Stomach (tissue), 9 donors: ENCODE data around the gene TUBGCP3. TPM values are rescaled to one million over a fixed set of nuclear protein-coding genes. Genes with fewer than 3 reads are reported as not detected.
"Not testable (repeated sequence)": the region's sequence is repeated elsewhere in the genome, so short reads cannot be mapped to it uniquely, and the experiment has no call there.

Experiments used
- DNase-seq, 2 donors: peaks; one replicate each; pipeline versions ENCODE4 v3.0.0 to v3.0.0-alpha.2; 2013 to 2019
- H3K27ac ChIP-seq, 5 donors: fragments of 200-600 bp in 4 of 5; sonication (generic) in 4 of 5; one replicate each; pipeline ENCODE4 v1.5.1; 2013 to 2019; ENCODE audit warnings: mild to moderate bottlenecking in 1 of 5, moderate library complexity in 1 of 5
- H3K27me3 ChIP-seq, 3 donors: fragments of 200-600 bp; sonication (generic); one replicate each; pipeline ENCODE4 v1.5.1; 2017 to 2019; ENCODE audit warnings: mixed run types in 1 of 3
- H3K36me3 ChIP-seq, 4 donors: fragments of 200-600 bp; sonication (generic); 1 replicate in 3 of 4; 2 replicates in 1 of 4; pipeline ENCODE4 v1.5.1; 2016 to 2019
- H3K4me1 ChIP-seq, 4 donors: fragments of 200-600 bp; sonication (generic); one replicate each; pipeline ENCODE4 v1.5.1; 2016 to 2019
- H3K4me3 ChIP-seq, 4 donors: fragments of 200-600 bp; sonication (generic) in 3 of 4; one replicate each; pipeline ENCODE4 v1.5.1; 2016 to 2019; ENCODE audit warnings: mild to moderate bottlenecking in 1 of 4
- H3K9me3 ChIP-seq, 4 donors: fragments of 200-600 bp; sonication (generic); one replicate each; pipeline ENCODE4 v1.5.1; 2016 to 2019
- EP300 ChIP-seq: sonication (generic); formaldehyde crosslinking; IDR thresholded peaks from one replicate; pipeline ENCODE4 v1.6.1; 2017; ENCODE audit warnings: antibody characterized with exemption
- POLR2A ChIP-seq, 4 donors: fragments of 450-650 bp; IDR thresholded peaks; one replicate each; pipeline ENCODE4 v1.6.1; 2016; ENCODE audit warnings: antibody characterized with exemption in 4 of 4, control low read depth in 2 of 4, mild to moderate bottlenecking in 1 of 4, moderate library complexity in 1 of 4
- POLR2AphosphoS5 ChIP-seq, 3 donors: sonication (generic); formaldehyde crosslinking; IDR thresholded peaks; one replicate each; pipeline ENCODE4 v1.6.1; 2016; ENCODE audit warnings: antibody characterized with exemption in 3 of 3
- WGBS, 5 donors: extraction: QIAGEN DNeasy Blood & Tissue Kit in 3 of 5; methylation state at CpG; one replicate each; pipeline versions ENCODE4 v1.1.5 to v1.1.7; 2013 to 2018; 5-methylcytosine and 5-hydroxymethylcytosine counted together
- intact Hi-C: fragments of 100-400 bp; cut with DNase I; formaldehyde crosslinking; loops from one replicate; pipeline ENCODE4 v1.15.1; 2023; ENCODE audit warnings: low total_unique reads
- polyA plus RNA-seq, 3 donors: library from polyadenylated mRNA; stranded (reverse); fragments of 200-250 nt; gene quantifications; one replicate each; pipeline ENCODE4 v1.2.3, GENCODE V29; 2013
- total RNA-seq, 5 donors: library from RNA; depleted of rRNA; stranded (reverse); fragments of >200 nt; gene quantifications; one replicate each; pipeline versions ENCODE4 v1.1.0 to v1.2.3, GENCODE V29; 2014 to 2016
- TF ChIP-seq, protein P1 (sequence below), 7 experiments: fragments of 450-650 bp in 4 of 7; fragments of 200-600 bp in 3 of 7; sonication (generic) in 3 of 7; IDR thresholded peaks; one replicate each; pipeline ENCODE4 v1.5.1; 2016 to 2019; ENCODE audit warnings: antibody characterized with exemption in 7 of 7, control low read depth in 2 of 7, mild to moderate bottlenecking in 1 of 7
- donor health status: healthy with polysubstance abuse.
- donor health status: Bipolar disorder and iron deficiency.
- donor health status: healthy.

The TUBGCP3 gene
- total and polyA plus RNA-seq, 8 donors, result 7.8 to 49.6 (median 15.2) TPM

DNA sequence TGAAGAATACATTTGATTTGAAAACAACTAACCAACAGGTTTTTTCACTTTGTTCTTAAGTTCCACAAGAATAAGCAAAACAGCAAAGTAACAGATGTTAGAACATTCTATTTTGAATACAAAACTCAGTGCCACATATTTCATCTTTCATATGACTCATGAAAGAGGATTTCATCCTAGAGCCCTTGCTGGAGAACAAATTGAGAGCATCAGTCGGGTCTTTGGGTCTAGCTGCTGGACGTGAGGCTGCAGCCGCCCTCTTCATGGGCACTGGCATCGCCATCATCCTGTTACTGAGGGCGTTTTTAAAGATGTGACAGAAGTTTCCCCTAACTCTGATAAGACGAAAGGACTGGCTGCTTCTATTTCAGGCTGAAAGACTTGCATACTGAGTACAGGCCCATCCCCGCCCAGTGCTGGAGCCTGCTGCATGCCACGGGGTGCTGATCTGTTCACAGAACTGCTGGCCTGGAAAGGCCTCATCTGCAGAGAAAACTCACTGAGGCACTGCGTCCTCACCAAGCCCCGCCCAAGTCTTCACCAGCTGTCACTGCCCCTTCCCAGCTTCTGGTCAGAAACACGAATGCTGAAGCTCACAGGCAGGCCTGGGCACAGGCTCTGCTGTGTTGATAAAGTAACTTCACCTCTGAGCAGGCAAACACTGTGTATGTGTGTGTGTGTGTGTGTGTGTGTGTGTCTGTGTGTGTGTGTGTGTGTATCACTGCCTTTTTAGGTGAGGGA lies 101.4 kb downstream of the TUBGCP3 start:
- WGBS, 5 donors, result 85 to 93% (median 89%) methylated on average over 10 to 11 of the region's 11 CpGs
- Histone ChIP-seq H3K27ac (no peak overlapping the region), H3K27me3 (no peaks in the 10 kb centered on the region), H3K36me3 (peaks cover 4 to 62% (median 52%) of the 10 kb centered on the region in 4 donors), H3K9me3 (peaks cover 0 to 4% (median 2%) of the 10 kb centered on the region in 4 donors), H3K4me1 (no peaks in the 10 kb centered on the region), H3K4me3 (no peak overlapping the region)
- intact Hi-C loops, result no loop called here
- TF ChIP-seq POLR2A (IDR thresholded peaks at IDR 0.05) (no peak), EP300 (no peak), POLR2AphosphoS5 (IDR thresholded peaks at IDR 0.05) (no peak)
- TF ChIP-seq, protein P1, sequence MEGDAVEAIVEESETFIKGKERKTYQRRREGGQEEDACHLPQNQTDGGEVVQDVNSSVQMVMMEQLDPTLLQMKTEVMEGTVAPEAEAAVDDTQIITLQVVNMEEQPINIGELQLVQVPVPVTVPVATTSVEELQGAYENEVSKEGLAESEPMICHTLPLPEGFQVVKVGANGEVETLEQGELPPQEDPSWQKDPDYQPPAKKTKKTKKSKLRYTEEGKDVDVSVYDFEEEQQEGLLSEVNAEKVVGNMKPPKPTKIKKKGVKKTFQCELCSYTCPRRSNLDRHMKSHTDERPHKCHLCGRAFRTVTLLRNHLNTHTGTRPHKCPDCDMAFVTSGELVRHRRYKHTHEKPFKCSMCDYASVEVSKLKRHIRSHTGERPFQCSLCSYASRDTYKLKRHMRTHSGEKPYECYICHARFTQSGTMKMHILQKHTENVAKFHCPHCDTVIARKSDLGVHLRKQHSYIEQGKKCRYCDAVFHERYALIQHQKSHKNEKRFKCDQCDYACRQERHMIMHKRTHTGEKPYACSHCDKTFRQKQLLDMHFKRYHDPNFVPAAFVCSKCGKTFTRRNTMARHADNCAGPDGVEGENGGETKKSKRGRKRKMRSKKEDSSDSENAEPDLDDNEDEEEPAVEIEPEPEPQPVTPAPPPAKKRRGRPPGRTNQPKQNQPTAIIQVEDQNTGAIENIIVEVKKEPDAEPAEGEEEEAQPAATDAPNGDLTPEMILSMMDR (IDR thresholded peaks at IDR 0.05), result no peak
- DNase-seq, result no peak

DNA sequence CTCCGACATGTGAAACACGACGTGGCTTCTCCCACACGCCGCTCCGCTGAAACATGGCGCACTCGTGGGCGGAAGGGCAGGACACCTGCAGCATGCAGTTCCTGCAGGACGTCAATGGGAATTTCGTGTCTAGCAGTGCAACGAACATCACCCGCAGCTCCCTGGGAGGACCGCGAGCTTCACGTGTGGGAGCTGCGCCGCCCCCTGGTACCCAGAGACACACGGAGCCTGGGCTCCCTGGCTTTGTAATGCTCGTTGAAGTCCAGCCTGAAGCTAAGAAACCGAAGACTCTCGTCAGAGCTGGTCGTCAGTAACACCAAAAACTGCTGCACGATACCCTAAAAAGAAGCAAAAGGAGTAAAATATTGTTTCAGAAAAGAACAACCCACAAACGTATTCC lies 102.1 kb downstream of the TUBGCP3 start:
- H3K4me1 ChIP-seq, DNase-seq, H3K27ac ChIP-seq, H3K9me3 ChIP-seq, H3K4me3 ChIP-seq, intact Hi-C loops, H3K27me3 ChIP-seq: not testable (repeated sequence)
- H3K36me3 ChIP-seq, result peaks cover 4 to 62% (median 52%) of the 10 kb centered on the region in 4 donors
- WGBS, 5 donors, result 94 to 98% (median 97%) methylated on average over 11 to 21 of the region's 25 CpGs

- WGBS, 5 donors, result 90 to 97% (median 93%) methylated on average over 7 of the region's 7 CpGs
- TF ChIP-seq POLR2A (IDR thresholded peaks at IDR 0.05) (no peak), EP300 (no peak), POLR2AphosphoS5 (IDR thresholded peaks at IDR 0.05) (no peak)
- TF ChIP-seq, protein P1 (IDR thresholded peaks at IDR 0.05), result no peak
- peaks cover 4 to 48% (median 47%) of the 10 kb centered on the region in 4 donors for H3K36me3 ChIP-seq
- no peaks in the 10 kb centered on the region for H3K27me3 ChIP-seq
- no peak overlapping the region for H3K27ac ChIP-seq
- no peaks in the 10 kb centered on the region for H3K4me1 ChIP-seq
- peaks cover 0 to 10% (median 2%) of the 10 kb centered on the region in 4 donors for H3K9me3 ChIP-seq
- intact Hi-C loops, result no loop called here
- H3K4me3 ChIP-seq, result no peak overlapping the region
- no peak for DNase-seq
Observed at GRCh38 chr13:112483299-112483698, 104.7 kb downstream of the TUBGCP3 start.

GRCh38 chr13:112481458-112481857 lies 106.5 kb downstream of the TUBGCP3 start:
- no peaks in the 10 kb centered on the region for H3K27me3 ChIP-seq
- H3K9me3 ChIP-seq, result peaks cover 0 to 10% (median 2%) of the 10 kb centered on the region in 4 donors
- TF ChIP-seq EP300, result no peak
- intact Hi-C loops, result no loop called here
- no peak overlapping the region for H3K4me3 ChIP-seq
- peaks cover under 1 to 31% (median 30%) of the 10 kb centered on the region in 4 donors for H3K36me3 ChIP-seq
- H3K4me1 ChIP-seq, result no peaks in the 10 kb centered on the region
- H3K27ac ChIP-seq, result no peak overlapping the region
- no peak for DNase-seq

DNA sequence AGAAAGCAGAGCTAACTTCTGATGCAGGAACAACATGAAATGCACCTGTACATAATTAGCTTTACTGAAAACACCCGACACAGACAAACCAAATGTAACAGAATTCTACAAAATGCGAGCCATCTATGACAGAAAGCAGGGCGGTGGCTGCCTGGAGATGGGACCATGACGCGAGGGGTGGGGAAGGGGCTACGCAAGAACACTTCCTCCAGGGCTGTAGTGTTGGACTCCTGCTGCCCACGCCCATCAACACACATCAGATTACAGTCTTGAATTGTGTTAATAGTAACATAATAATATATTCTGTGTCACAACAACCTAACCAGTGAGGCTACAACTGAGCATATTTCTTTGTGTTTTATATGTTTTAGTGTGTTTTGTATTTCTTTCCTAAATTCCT lies 108.6 kb downstream of the TUBGCP3 start:
- no peaks in the 10 kb centered on the region for H3K27me3 ChIP-seq
- peaks cover 0 to 10% (median 2%) of the 10 kb centered on the region in 4 donors for H3K9me3 ChIP-seq
- WGBS, 5 donors, result 82 to 90% (median 88%) methylated on average over 7 of the region's 7 CpGs
- H3K27ac ChIP-seq, result no peak overlapping the region
- peaks cover 0 to 11% (median 10%) of the 10 kb centered on the region in 4 donors for H3K36me3 ChIP-seq
- DNase-seq, result no peak
- H3K4me3 ChIP-seq, result no peak overlapping the region
- intact Hi-C loops, result no loop called here
- TF ChIP-seq POLR2A (IDR thresholded peaks at IDR 0.05) (no peak), POLR2AphosphoS5 (IDR thresholded peaks at IDR 0.05) (no peak), EP300 (no peak)
- TF ChIP-seq, protein P1 (IDR thresholded peaks at IDR 0.05), result no peak
- H3K4me1 ChIP-seq, result no peaks in the 10 kb centered on the region
